HPDE6-E6E7 (cell line): Measurements from ENCODE around the gene UNCX.
"Not testable (repeated sequence)": the region's sequence is repeated elsewhere in the genome, so short reads cannot be mapped to it uniquely, and the experiment has no call there.

Experiments used
- DNase-seq: peaks from one replicate; pipeline ENCODE4 v3.0.0; 2011; ENCODE audit warnings: missing footprints; ENCODE audit errors: extremely low spot score

The UNCX gene

GRCh38 chr7:1278543-1278942 lies 45.9 kb downstream of the UNCX start:
- no peak for DNase-seq

- DNase-seq = no peak
These were observed 46.4 kb downstream of the UNCX start for GRCh38 chr7:1279041-1279440.

GRCh38 chr7:1279895-1280294 lies 47.2 kb downstream of the UNCX start:
- not testable (repeated sequence) for DNase-seq

DNA sequence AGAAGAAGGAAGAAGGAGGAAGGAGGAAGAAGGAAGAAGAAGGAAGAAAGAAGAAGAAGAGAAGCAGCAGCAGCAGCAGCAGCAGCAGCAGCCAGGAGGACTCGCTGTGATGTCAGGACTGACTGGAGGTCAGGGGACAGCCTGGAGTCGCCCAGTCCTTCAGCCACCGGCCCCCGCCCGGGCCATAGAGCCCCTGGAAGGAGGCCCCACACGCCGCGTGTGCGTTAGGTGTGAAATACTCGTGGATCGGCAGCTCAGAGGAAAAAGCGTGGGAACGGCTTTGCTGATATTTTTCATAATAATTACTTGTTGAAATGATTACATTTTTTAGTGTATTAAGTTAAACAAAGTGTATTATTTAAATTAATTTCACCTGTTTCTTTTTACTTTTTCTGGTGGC lies 48.4 kb downstream of the UNCX start:
- no peak for DNase-seq

DNA sequence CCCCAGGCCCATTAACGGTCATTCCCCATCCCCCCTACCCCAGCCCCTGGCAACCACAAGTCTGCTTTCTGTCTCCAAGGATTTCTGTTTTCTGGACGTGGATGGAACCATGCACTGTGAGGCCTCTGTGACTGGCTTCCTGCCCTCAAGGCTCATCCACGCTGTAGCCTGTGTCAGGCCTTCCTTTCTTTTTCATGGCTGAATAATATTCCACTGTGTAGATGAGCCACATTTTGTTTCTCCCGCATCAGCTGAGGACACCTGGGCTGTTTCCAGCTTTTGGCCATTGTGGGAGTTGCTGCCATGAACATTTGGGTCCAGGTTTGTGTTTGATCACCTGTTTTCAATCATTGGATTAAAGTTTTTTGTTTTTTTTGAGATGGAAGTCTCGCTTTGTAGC lies 50.0 kb downstream of the UNCX start:
- no peak for DNase-seq

DNA sequence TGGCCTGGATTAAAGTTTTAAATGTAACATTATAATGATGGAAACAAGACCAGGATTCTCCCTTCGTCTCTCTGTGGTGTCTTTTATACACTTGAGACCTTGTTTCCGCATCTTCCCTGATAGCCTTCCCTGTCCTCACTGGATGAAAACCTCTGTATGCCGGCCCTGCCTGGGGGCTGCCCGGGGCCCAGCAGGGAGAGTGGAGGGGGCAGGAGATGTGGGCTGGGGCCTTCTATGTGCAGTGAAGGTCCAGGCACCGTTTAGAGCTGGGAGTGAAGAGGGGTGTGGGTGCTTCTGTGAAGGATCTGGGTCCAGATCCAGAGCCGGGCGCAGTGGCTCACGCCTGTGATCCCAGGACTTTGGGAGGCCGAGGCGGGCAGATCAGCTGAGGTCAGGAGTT lies 50.7 kb downstream of the UNCX start:
- no peak for DNase-seq

GRCh38 chr7:1283941-1284742 lies 51.5 kb downstream of the UNCX start:
- DNase-seq = no peak

DNA sequence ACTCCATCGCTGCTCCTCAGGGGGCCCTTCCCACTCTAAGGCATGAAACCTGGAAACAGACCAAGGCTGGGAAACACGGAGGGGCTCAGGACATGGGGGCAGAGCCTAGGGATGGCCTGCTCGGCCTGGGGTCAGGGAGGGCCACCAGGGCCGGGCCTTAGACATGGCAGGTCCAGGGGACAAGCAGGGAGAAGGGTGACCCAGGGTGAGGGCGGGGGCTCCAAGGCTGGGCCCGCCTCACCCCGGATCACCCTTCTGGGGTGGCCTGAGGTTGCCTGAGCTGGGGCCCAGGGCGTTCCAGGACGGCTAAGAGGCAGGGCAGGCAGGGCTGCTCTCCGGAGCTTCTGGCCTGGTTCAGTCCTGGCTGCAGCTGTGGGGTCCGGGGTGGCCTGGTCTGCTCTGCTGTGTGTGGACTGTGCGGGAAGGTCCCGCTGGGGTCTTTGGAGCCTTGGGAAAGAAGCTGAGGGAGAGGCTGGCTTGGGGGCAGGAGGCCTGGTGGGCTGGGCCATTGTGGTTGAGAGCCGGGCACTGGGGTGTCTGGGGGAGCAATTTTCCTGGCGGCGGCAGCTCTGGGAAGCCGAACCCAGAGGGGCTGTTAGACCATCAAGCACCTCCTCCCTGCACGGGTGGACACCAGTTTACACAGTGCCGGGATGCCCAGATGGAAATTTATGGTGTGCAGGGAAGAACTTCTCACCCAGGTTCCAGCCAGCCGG lies 52.2 kb downstream of the UNCX start:
- DNase-seq = no peak

- DNase-seq = no peak
These were observed 53.1 kb downstream of the UNCX start for GRCh38 chr7:1285556-1286301.
